Peyer's patch (tissue), 4 donors: ENCODE data around the gene XYLT1.

Experiments used
- CTCF ChIP-seq, 6 experiments: fragments of 450-650 bp in 4 of 6; fragments of 200-600 bp in 2 of 6; sonication (generic) in 1 of 6; IDR thresholded peaks; one replicate each; pipeline ENCODE4 v1.5.1; 2017 to 2019; ENCODE audit warnings: antibody characterized with exemption in 6 of 6, mild to moderate bottlenecking in 3 of 6, moderate library complexity in 1 of 6
- POLR2A ChIP-seq, 2 donors: fragments of 450-650 bp; IDR thresholded peaks; one replicate each; pipeline ENCODE4 v1.5.1; 2017; ENCODE audit warnings: antibody characterized with exemption in 2 of 2, mild to moderate bottlenecking in 2 of 2, moderate library complexity in 2 of 2

- TF ChIP-seq POLR2A (IDR thresholded peaks at IDR 0.05): no peak
- TF ChIP-seq CTCF (IDR thresholded peaks at IDR 0.05): no peak
These were observed 266.1 kb downstream of the XYLT1 start for GRCh38 chr16:17204644-17205043.
